PC-9 (cell line): ENCODE data around the gene SURF4.

Experiments
- CTCF ChIP-seq: fragments of 200-600 bp; sonication (generic); conservative IDR thresholded peaks from 2 replicates; pipeline ENCODE4 v1.6.1; 2017; ENCODE audit warnings: mixed run types, antibody characterized with exemption, mild to moderate bottlenecking, moderate library complexity
- EZH2 ChIP-seq: fragments of 200-600 bp; sonication (generic); IDR thresholded peaks from 2 replicates; pipeline ENCODE4 v1.8.0; 2017; ENCODE audit warnings: antibody characterized with exemption, low read depth

DNA sequence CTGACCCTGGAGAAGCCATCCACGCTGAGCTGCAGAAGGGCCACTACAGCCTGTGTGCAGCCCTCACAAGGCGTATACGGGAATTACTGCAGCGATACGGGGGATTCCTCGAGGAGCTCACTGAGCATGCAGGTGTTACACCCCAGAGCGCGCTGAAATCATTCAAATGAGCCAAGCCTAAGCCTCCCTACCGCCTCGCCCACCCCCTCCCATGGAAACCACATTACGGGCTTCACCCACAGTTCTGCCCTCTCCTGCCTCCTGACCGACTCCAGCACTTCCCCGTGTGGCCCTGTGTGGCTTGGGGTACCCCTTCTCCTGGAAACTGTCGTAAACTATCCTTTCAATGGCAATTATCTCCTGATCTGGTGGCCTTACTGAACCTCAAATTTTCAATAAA is 53.2 kb downstream of the SURF4 start:
- TF ChIP-seq EZH2, result no peak
- no peak for TF ChIP-seq CTCF
